ENCODE measurements around the gene GPRC5D.

Gene GPRC5D

DNA sequence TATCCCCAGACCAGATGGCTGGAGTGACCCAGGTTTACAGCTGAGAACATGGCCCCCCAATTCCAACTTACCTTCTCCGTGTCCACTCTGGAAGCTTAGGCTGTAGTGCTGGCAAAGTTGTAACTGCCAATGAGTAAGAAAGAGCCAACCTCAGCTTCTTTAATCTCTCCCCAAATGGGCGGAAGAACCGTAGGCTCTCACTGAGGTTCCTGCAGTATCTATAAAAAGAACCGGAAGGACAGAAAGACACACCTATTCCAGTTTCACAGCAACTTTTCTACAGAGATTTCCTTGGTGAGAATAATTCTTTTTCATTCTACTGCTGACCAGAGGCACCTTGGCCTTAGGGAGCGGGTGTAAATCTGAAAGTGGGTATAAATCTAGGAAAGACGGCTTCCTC is at the start of gene GPRC5D:
TSS of gene GPRC5D (minus strand) at position 135 of the 400 bp plus-strand sequence. CDS start 1,786 bp downstream, outside the sequence.
- FAIRE-seq, result no peak
- DNase-seq (ENCODE audit: low spot score), result no peak

GRCh38 chr12:13001775-13002040 is 49.7 kb upstream of the GPRC5D start:
- DNase-seq (ENCODE audit: low spot score) (no peak), FAIRE-seq (peak; percentile 62)

GRCh38 chr12:13000925-13001774 is 49.2 kb upstream of the GPRC5D start:
- FAIRE-seq, result no peak
- peak; percentile 93 for DNase-seq (ENCODE audit: low spot score)

DNA sequence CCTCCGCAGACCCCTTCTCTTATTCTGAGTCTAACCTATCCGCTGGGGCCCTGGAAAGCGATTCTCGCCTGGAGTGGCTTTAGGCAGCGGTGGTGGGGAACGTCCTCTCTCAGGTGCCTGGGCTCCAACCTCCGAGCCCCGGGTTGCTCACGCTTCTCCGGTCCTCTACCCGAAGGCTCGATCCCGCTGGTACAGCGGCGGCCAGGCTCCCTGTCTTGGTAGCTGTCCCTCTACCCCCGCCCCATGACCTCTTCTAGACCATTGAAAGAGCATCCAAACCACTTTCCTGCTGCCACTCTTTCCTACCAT is 48.6 kb upstream of the GPRC5D start:
- DNase-seq (ENCODE audit: low spot score) (no peak), FAIRE-seq (no peak)

DNA sequence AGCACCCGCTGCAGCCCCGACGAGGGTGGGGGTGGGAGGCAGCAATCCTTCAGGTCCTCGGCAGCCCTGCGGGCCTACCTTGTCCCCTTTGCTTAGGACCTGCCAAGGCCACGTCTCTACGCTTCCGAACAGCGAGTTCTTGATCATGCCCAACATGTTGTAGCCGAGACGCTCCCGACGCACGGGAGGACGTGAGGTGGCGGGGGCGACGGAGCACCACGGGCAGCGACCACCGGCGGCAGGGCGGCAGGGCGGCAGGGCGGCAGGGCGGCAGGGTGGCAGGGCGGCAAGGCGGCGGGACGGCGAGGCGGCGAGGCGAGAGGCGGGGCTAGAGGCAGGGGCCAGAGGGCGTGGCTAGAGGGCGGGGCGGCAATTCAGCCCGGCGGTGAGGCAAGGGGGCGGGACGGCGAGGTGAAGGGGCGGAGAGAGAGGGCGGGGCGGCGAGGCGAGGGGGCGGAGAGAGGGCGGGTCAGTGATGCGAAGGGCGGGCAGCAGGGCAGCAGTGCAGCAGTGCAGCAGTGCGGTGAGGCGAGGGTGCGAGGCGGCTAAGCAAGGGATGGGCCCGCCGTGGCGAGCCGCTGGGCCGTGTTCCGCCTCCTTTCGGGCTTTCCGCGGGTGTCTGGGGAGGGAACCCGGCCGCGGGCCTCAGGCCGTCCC is 48.1 kb upstream of the GPRC5D start, which contains the start of gene HEBP1:
TSS of gene HEBP1 (minus strand) at position 307 of the 657 bp plus-strand sequence. CDS start at position 156, 151 bp downstream.
- DNase-seq (ENCODE audit: low spot score) (peak; percentile 99), FAIRE-seq (peak; percentile 100)

- no peak for FAIRE-seq
- DNase-seq (ENCODE audit: low spot score), result peak; percentile 29
These were observed 47.4 kb upstream of the GPRC5D start for GRCh38 chr12:12999271-12999958.

DNA sequence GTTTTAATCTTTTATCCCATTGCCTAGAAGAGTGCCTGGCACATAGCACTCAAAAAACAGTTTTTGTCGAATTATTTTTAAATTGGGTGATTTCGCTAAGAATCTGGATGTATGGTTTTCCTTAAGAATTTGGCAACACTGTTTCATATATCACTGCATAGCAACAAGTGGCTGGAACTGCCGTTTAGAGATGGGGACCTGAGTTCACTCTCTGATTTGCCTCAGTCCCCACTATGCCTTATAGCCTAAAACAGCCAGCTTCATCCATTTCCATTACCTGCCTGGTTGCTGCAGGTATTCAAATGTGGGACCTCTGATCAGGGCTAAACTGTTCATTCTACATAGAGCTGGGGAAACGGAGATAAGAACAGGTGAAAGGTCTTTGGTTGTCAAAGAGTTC is 46.3 kb upstream of the GPRC5D start:
- DNase-seq (ENCODE audit: low spot score) (no peak), FAIRE-seq (no peak)

DNA sequence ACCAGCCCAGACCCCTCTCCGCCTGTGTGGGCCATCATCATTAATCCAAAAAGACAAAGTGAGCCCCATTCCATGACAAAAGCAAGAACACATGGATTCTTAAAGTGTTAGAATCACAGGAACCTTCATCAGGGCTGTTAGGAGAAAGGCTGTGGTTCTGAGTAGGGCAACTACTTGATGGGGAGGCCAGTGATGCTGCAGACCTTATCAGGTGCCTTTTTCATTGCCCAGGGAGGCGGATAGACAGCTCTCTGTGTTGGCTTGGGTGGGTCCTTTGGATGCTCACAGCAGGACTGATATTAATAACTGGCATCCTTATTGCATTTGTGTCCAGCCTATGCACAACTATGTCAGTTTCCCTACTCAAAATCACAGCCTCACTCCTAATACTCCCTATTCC is 45.8 kb upstream of the GPRC5D start:
- DNase-seq (ENCODE audit: low spot score) (no peak), FAIRE-seq (no peak)

- DNase-seq (ENCODE audit: low spot score) (no peak), FAIRE-seq (no peak)
These were observed 45.2 kb upstream of the GPRC5D start for GRCh38 chr12:12997156-12997555.

GRCh38 chr12:12996209-12996608 is 44.2 kb upstream of the GPRC5D start:
- no peak for FAIRE-seq
- DNase-seq (ENCODE audit: low spot score), result no peak

- DNase-seq (ENCODE audit: low spot score) (no peak), FAIRE-seq (no peak)
These were observed 43.1 kb upstream of the GPRC5D start for GRCh38 chr12:12995088-12995487.

DNA sequence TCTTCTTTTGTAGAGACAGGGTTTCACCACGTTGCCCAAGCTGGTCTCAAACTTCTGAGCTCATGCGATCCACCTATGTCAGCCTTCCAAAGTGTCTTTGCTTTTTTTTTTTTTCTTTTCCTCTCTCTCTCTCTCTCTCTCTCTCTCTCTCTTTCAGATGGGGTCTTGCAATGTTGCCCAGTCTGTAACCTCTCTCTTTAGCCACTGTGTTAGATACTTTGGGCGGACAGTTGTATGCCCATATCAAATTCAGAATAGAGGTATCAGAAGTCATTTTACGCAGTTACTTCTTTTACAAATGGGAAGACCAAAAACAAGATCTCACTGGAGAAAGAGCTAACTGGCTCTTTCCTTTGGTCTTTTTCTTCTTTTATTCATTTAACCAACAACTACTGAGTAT is 41.4 kb upstream of the GPRC5D start:
- no peak for FAIRE-seq
- no peak for DNase-seq (ENCODE audit: low spot score)

- FAIRE-seq (no peak), DNase-seq (ENCODE audit: low spot score) (no peak)
These were observed 40.6 kb upstream of the GPRC5D start for GRCh38 chr12:12992418-12993130.

GRCh38 chr12:12990700-12991468 is 38.9 kb upstream of the GPRC5D start:
- DNase-seq (ENCODE audit: low spot score) (no peak), FAIRE-seq (no peak)

DNA sequence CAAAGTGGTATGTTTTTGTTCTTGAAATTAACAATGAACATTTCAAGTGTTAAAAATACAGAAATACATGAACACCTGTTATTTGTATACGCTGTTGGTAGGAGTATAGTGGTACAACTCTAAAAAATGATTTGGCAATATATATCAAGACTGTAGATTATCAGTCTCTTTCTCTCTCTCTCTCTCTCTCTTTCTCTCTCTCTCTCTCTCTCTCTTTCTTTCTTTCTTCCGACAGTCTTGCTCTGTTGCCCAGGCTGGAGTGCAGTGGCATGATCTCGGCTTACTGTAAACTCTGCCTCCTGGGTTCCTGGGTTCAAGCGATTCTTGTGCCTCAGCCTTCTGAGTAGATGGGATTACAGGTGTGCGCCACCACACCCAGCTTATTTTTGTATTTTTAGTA is 35.5 kb upstream of the GPRC5D start:
- no peak for FAIRE-seq
- DNase-seq (ENCODE audit: low spot score), result no peak

GRCh38 chr12:12986775-12987331 is 34.9 kb upstream of the GPRC5D start:
- DNase-seq (ENCODE audit: low spot score), result no peak
- no peak for FAIRE-seq

- DNase-seq (ENCODE audit: low spot score), result peak; percentile 65
- peak; percentile 50 for FAIRE-seq
These were observed 33.9 kb upstream of the GPRC5D start for GRCh38 chr12:12985817-12986408.

DNA sequence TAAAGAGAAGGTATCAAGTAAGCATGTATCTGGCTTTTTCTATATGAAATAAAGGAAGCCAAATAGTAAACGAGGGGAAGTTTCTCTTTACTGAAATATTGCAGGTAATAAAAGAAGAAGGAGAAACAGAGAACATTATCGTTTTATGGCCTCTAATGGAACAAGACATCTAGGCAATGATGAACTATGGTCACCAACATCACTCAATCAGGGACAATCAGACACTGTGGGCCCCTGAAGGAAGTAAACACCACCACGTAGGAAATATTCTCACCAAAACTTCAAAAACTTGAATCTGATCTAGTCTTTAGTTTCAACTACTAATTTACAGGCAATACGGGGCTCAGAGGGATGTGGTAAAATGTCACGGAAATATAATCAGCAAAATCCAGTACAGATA is 32.2 kb upstream of the GPRC5D start:
- FAIRE-seq, result no peak

GRCh38 chr12:12983420-12984035 is 31.6 kb upstream of the GPRC5D start:
- peak; percentile 77 for FAIRE-seq
- DNase-seq (ENCODE audit: low spot score), result peak; percentile 67

More for the DNA sequence above, 32.2 kb upstream of the GPRC5D start:
- DNase-seq (ENCODE audit: low spot score), result no peak

- DNase-seq (ENCODE audit: low spot score) (no peak), FAIRE-seq (no peak)
These were observed 30.4 kb upstream of the GPRC5D start for GRCh38 chr12:12982331-12982730.
